ENCODE data around the gene SLC22A31. TPM values are rescaled to one million over a fixed set of nuclear protein-coding genes. Genes with fewer than 3 reads are reported as not detected.

SLC22A31 gene
- total and polyA plus RNA-seq, 9 of the 15 experiments (the other 6 are each of a cell fraction or from before 2014, with no cell fraction given) = 0.29 to 2.2 (median 0.47) TPM; not detected in 3

DNA sequence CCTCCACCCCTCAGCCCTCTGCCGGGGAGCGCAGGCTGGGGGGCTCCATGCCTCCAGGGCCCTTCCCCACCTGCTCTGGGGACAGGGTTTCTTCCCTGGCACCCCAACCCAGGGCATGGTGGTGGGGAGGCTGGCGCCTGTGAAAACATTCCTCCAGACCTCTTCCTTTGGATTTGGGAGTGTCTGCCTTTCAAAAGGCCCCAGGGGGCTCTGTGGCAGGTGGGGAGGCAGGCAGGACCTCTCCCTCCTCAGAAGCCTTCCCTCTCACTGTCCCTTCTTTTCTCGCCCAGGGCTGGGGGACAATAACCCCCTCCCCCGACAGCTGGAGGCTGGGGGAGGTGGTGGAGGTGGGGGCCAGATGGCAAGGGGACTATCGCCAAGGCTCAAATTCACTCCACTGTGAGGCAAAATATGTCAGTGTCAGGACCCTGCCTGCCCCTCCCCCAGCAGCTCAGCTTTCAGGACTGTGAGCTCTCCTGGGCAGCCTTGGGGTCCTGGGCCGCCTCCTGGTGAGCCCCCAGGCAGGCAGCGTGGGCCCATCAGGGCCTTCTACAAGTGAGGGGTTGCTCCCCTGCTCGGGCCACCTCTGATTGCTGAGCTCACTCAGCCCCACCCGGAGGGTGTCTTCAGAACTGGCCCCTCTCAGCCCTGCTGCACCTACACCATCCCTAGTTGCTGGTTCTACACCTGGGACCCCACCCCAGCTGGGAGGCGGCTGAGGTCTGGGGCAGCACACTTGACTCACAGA is 27.0 kb downstream of the SLC22A31 start (continued):
- TF ChIP-seq, protein P1, sequence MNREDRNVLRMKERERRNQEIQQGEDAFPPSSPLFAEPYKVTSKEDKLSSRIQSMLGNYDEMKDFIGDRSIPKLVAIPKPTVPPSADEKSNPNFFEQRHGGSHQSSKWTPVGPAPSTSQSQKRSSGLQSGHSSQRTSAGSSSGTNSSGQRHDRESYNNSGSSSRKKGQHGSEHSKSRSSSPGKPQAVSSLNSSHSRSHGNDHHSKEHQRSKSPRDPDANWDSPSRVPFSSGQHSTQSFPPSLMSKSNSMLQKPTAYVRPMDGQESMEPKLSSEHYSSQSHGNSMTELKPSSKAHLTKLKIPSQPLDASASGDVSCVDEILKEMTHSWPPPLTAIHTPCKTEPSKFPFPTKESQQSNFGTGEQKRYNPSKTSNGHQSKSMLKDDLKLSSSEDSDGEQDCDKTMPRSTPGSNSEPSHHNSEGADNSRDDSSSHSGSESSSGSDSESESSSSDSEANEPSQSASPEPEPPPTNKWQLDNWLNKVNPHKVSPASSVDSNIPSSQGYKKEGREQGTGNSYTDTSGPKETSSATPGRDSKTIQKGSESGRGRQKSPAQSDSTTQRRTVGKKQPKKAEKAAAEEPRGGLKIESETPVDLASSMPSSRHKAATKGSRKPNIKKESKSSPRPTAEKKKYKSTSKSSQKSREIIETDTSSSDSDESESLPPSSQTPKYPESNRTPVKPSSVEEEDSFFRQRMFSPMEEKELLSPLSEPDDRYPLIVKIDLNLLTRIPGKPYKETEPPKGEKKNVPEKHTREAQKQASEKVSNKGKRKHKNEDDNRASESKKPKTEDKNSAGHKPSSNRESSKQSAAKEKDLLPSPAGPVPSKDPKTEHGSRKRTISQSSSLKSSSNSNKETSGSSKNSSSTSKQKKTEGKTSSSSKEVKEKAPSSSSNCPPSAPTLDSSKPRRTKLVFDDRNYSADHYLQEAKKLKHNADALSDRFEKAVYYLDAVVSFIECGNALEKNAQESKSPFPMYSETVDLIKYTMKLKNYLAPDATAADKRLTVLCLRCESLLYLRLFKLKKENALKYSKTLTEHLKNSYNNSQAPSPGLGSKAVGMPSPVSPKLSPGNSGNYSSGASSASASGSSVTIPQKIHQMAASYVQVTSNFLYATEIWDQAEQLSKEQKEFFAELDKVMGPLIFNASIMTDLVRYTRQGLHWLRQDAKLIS (CRISPR knock-in tag; IDR thresholded peaks at IDR 0.05) = no peak
- TF ChIP-seq, protein P2, sequence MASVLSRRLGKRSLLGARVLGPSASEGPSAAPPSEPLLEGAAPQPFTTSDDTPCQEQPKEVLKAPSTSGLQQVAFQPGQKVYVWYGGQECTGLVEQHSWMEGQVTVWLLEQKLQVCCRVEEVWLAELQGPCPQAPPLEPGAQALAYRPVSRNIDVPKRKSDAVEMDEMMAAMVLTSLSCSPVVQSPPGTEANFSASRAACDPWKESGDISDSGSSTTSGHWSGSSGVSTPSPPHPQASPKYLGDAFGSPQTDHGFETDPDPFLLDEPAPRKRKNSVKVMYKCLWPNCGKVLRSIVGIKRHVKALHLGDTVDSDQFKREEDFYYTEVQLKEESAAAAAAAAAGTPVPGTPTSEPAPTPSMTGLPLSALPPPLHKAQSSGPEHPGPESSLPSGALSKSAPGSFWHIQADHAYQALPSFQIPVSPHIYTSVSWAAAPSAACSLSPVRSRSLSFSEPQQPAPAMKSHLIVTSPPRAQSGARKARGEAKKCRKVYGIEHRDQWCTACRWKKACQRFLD (CRISPR knock-in tag; IDR thresholded peaks at IDR 0.05) = no peak
- TF ChIP-seq POLR3A (IDR thresholded peaks at IDR 0.05; ENCODE audit: borderline replicate concordance, extremely low read depth, insufficient read depth, insufficient read length) (no peak), HNRNPH1 (optimal IDR thresholded peaks at IDR 0.05; ENCODE audit: low read depth, low read length) (no peak), U2AF2 (optimal IDR thresholded peaks at IDR 0.05; ENCODE audit: low read depth, low read length) (no peak)
